Measurements from ENCODE around the gene PSMG3.

Gene PSMG3

DNA sequence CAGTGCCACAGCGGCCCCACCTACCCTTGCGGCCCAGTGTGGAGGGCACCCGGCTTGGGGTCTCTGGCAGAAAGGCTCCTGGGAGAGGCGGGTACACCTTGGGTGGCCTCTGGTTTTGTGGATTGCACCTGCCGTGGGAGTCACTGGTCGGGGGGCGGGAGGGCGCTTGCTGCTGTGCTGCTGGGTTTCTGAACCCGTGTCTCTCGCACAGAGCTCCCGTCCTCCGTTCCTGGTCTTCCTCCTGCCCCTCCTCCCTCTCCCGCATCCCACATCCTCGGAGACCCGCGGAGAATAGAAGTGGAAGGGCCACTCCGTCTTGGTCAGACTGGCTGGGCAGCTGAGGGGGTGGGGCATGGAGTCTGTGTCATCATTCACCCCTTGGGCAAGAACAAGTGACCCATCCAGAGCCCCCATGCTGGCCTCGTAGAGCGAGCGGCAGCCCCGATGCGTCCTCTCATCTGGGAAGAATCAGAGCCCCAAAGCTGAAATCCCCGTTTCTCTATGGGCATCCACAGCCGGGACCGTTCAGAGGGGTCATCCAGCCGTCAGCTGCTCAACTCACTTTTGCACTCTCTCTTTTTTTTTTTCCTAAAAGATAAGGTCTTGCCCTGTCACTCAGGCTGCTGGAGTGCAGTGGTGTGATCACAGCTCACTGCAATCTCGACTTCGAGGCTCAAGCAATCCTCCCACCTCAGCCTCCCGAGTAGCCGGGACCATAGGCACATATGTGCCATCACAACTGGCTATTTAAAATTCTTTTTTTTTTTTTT lies 35.3 kb downstream of the PSMG3 start:
- no peaks in the 10 kb centered on the region for H3K9me3 ChIP-seq (ENCODE audit: insufficient read depth, low read length)
- TF ChIP-seq ZNF274 (IDR thresholded peaks at IDR 0.05; ENCODE audit: low read depth, low read length) (no peak), YY1 (IDR thresholded peaks at IDR 0.05; ENCODE audit: insufficient read depth, insufficient read length) (no peak), SUZ12 (IDR thresholded peaks at IDR 0.05; ENCODE audit: extremely low read depth, insufficient read depth, insufficient read length) (no peak)
- H3K4me3 ChIP-seq (ENCODE audit: insufficient read length, low read depth): no peak overlapping the region
- H3K9ac ChIP-seq (ENCODE audit: insufficient read length, low read depth): peak overlapping the region; percentile 61
- H3K4me1 ChIP-seq (ENCODE audit: insufficient read depth, insufficient read length): peaks cover 59% of the 10 kb centered on the region
- H3K27me3 ChIP-seq (ENCODE audit: insufficient read depth, insufficient read length): peaks cover 19% of the 10 kb centered on the region
- peaks cover 10% of the 10 kb centered on the region for H3K36me3 ChIP-seq (ENCODE audit: insufficient read depth, insufficient read length, low read length)
- no peak for DNase-seq (ENCODE audit: low read depth, low spot score)

DNA sequence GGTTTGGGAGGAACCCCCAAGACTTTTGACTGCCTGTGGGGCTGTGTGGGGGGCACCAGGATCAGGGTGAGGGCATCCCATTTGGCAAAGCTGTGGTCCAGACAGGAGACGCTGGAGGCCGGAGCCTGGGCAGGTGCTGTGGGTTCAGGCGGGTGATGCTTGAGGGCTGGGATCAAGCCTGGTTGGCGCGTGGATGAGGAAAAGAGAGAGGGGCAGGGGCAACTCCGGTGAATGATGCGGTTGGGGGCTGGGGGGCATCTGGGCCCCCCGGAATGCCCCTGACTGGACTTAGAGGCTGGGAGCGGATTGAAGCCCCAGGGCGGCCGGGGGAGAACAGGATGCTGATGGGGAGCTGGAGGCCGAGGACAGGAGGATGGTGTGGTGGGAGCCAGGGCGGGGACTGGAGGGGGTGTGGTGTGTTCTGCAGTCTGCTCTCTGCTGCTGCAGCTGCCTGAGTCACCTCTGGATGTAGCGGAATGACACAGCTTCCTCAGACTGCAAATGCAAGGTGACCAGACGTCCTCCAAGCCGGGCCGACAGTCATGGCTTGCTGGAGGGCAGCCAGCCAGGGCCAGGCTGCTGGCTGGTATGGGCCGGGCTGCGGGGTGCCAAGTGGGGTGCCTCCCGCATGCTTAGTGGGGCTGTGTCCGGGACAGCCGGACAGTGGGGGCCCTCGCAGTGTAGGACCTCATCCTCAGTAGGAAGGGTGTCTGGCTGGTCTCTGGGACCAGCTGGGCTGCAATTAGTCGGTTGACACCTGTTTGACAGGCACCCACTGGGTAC lies 36.1 kb downstream of the PSMG3 start:
- H3K36me3 ChIP-seq (ENCODE audit: insufficient read depth, insufficient read length, low read length): peaks cover 2% of the 10 kb centered on the region
- H3K4me3 ChIP-seq (ENCODE audit: insufficient read length, low read depth): no peak overlapping the region
- DNase-seq (ENCODE audit: low read depth, low spot score): no peak
- peaks cover 57% of the 10 kb centered on the region for H3K4me1 ChIP-seq (ENCODE audit: insufficient read depth, insufficient read length)
- TF ChIP-seq ZNF274 (IDR thresholded peaks at IDR 0.05; ENCODE audit: low read depth, low read length) (no peak), YY1 (IDR thresholded peaks at IDR 0.05; ENCODE audit: insufficient read depth, insufficient read length) (no peak), SUZ12 (IDR thresholded peaks at IDR 0.05; ENCODE audit: extremely low read depth, insufficient read depth, insufficient read length) (no peak)
- H3K27me3 ChIP-seq (ENCODE audit: insufficient read depth, insufficient read length): peaks cover 19% of the 10 kb centered on the region
- no peaks in the 10 kb centered on the region for H3K9me3 ChIP-seq (ENCODE audit: insufficient read depth, low read length)
- H3K9ac ChIP-seq (ENCODE audit: insufficient read length, low read depth): peak overlapping the region; percentile 61

DNA sequence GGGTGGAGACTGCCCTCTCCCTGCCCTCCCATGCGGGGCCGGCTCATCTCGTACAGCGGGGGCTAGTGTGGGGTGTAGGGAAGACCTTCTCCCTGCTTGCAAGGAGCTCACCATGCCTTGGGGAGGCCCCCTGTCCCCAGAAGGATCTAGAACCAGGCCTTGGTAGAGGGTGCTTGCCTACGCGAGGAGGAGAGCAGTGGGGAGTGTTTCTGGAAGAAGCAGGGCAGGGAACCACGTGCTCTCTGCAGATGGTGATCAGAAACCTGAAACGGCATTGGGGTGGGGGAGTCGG lies 36.6 kb downstream of the PSMG3 start:
- Histone ChIP-seq H3K4me1 (ENCODE audit: insufficient read depth, insufficient read length) (peaks cover 57% of the 10 kb centered on the region), H3K9me3 (ENCODE audit: insufficient read depth, low read length) (no peaks in the 10 kb centered on the region), H3K9ac (ENCODE audit: insufficient read length, low read depth) (peak overlapping the region; percentile 29), H3K4me3 (ENCODE audit: insufficient read length, low read depth) (no peak overlapping the region), H3K27me3 (ENCODE audit: insufficient read depth, insufficient read length) (peaks cover 19% of the 10 kb centered on the region), H3K36me3 (ENCODE audit: insufficient read depth, insufficient read length, low read length) (no peaks in the 10 kb centered on the region)
- TF ChIP-seq ZNF274 (IDR thresholded peaks at IDR 0.05; ENCODE audit: low read depth, low read length): no peak
- no peak for TF ChIP-seq YY1 (IDR thresholded peaks at IDR 0.05; ENCODE audit: insufficient read depth, insufficient read length)
- no peak for TF ChIP-seq SUZ12 (IDR thresholded peaks at IDR 0.05; ENCODE audit: extremely low read depth, insufficient read depth, insufficient read length)
- DNase-seq (ENCODE audit: low read depth, low spot score): no peak

DNA sequence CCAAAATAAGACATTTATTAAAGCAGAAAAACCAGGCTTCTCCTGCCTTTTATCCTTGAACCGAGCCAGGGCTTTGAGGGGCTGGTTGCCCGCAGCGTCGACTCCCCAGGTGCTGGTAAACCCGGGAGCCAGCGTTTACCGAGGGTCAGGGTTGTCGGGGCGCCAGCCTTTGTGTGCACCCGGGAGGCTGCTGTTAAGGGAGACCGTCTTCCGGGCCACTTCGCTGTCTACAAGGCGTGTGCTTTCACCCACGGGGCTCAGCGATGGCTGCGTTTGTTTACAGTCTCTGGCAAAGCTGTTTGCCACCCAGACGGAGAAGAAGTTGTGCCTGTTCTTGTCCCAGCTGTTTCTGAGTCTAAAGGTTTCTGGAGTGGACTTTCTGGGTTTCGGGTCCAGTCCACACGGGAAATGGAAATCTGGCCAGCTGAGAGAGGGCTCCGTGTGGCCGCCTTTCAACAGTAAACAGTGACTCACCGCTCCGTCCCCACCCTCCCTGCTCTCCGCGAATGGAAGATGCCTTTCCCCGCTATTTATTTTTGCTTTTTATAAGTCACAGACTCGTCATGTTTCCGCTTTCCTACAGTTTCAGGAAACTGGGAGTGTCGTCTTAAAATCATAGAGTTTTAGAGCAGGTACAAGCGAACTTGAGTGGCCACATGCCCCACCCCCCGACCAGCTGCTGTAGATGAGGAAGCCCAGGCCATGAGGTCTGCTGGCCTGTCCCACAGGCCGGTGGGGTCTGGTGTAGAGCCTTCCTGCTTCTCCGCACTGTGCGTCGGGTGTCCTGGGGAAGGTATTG lies 37.2 kb downstream of the PSMG3 start:
- peaks cover 54% of the 10 kb centered on the region for H3K4me1 ChIP-seq (ENCODE audit: insufficient read depth, insufficient read length)
- no peak for TF ChIP-seq SUZ12 (IDR thresholded peaks at IDR 0.05; ENCODE audit: extremely low read depth, insufficient read depth, insufficient read length)
- TF ChIP-seq YY1 (IDR thresholded peaks at IDR 0.05; ENCODE audit: insufficient read depth, insufficient read length): no peak
- no peak for TF ChIP-seq ZNF274 (IDR thresholded peaks at IDR 0.05; ENCODE audit: low read depth, low read length)
- H3K9me3 ChIP-seq (ENCODE audit: insufficient read depth, low read length): no peaks in the 10 kb centered on the region
- no peaks in the 10 kb centered on the region for H3K36me3 ChIP-seq (ENCODE audit: insufficient read depth, insufficient read length, low read length)
- DNase-seq (ENCODE audit: low read depth, low spot score): no peak
- peak overlapping the region; percentile 29 for H3K9ac ChIP-seq (ENCODE audit: insufficient read length, low read depth)
- peaks cover 19% of the 10 kb centered on the region for H3K27me3 ChIP-seq (ENCODE audit: insufficient read depth, insufficient read length)
- H3K4me3 ChIP-seq (ENCODE audit: insufficient read length, low read depth): peak overlapping the region; percentile 50

DNA sequence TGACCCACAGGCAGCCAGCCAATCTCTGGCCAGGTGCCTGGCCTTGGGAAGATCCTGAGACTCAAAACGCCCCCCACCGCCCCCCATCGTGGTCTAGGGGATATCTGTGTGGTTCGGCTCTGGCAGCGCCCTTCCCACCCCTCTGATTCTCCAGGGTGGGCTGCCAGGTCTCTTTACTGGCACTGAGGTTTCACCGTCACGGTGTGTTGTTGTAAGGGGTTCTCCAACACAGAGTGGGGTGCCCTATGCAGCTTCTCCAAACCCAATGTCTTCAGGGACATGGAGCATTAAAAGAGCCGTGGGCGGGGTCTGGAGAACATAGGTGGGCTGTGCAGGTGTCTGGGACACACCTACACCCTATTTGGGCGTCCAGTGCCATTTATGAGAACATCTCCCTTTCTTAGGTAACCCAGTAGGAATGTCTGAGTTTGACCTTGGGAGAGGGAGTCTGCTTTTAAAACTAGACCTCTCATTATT lies 37.8 kb downstream of the PSMG3 start:
- TF ChIP-seq ZNF274 (IDR thresholded peaks at IDR 0.05; ENCODE audit: low read depth, low read length): no peak
- TF ChIP-seq YY1 (IDR thresholded peaks at IDR 0.05; ENCODE audit: insufficient read depth, insufficient read length): no peak
- no peak for TF ChIP-seq SUZ12 (IDR thresholded peaks at IDR 0.05; ENCODE audit: extremely low read depth, insufficient read depth, insufficient read length)
- no peaks in the 10 kb centered on the region for H3K36me3 ChIP-seq (ENCODE audit: insufficient read depth, insufficient read length, low read length)
- H3K4me1 ChIP-seq (ENCODE audit: insufficient read depth, insufficient read length): peaks cover 49% of the 10 kb centered on the region
- no peak overlapping the region for H3K9ac ChIP-seq (ENCODE audit: insufficient read length, low read depth)
- peak overlapping the region; percentile 50 for H3K4me3 ChIP-seq (ENCODE audit: insufficient read length, low read depth)
- H3K27me3 ChIP-seq (ENCODE audit: insufficient read depth, insufficient read length): peaks cover 19% of the 10 kb centered on the region
- no peaks in the 10 kb centered on the region for H3K9me3 ChIP-seq (ENCODE audit: insufficient read depth, low read length)
- no peak for DNase-seq (ENCODE audit: low read depth, low spot score)

DNA sequence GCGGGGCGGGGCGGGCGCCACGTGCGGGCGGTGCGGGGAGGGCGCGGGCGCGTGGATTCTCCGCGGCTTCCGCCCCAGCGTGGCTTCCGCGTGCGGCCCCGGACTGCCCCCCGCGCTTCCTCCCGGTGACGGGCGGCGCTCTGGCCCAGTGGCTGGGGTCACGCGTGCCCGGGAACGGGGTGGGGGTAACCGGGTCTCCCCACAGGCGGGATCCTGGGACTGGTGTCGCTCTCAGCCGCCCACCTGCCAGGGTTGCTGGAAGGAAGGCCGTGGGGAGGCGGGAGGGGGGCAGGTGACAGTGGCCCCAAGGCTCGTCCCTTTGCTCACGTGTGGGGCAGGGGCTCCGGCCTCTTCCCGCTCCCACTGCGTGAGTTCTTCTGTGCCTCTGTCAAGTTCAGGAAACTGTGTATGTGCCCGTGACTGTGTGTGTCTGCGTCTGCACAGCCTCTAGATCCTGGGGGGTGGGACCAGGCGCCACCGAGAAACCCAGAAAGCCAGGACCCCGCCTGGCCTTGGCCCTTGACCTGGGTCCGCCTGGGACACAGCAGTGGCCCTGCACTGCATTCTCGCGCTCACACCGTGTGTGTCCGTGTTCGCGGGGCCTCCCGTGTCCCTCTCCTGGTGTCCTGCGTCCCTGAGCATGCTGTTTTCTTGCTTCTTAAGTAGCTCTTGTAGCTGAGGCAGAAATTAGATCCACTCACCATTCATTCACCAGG lies 38.4 kb downstream of the PSMG3 start:
- peaks cover 47% of the 10 kb centered on the region for H3K4me1 ChIP-seq (ENCODE audit: insufficient read depth, insufficient read length)
- no peaks in the 10 kb centered on the region for H3K36me3 ChIP-seq (ENCODE audit: insufficient read depth, insufficient read length, low read length)
- no peak for TF ChIP-seq YY1 (IDR thresholded peaks at IDR 0.05; ENCODE audit: insufficient read depth, insufficient read length)
- no peak for TF ChIP-seq ZNF274 (IDR thresholded peaks at IDR 0.05; ENCODE audit: low read depth, low read length)
- TF ChIP-seq SUZ12 (IDR thresholded peaks at IDR 0.05; ENCODE audit: extremely low read depth, insufficient read depth, insufficient read length): no peak
- no peaks in the 10 kb centered on the region for H3K9me3 ChIP-seq (ENCODE audit: insufficient read depth, low read length)
- no peak for DNase-seq (ENCODE audit: low read depth, low spot score)
- peak overlapping the region; percentile 76 for H3K9ac ChIP-seq (ENCODE audit: insufficient read length, low read depth)
- H3K4me3 ChIP-seq (ENCODE audit: insufficient read length, low read depth): peak overlapping the region; percentile 50
- H3K27me3 ChIP-seq (ENCODE audit: insufficient read depth, insufficient read length): peaks cover 19% of the 10 kb centered on the region

All from NT2/D1 (cell line).